Measurements from ENCODE around the gene PLEKHN1.

GRCh38 chr1:935751-936231 is 30.5 kb upstream of the PLEKHN1 start:
- TF ChIP-seq CTCF (IDR thresholded peaks at IDR 0.05) (no peak), EP300 (IDR thresholded peaks at IDR 0.05) (no peak)

Measured in tibial nerve (tissue), 4 donors.